ENCODE results near the gene KCTD6.

Gene KCTD6

GRCh38 chr3:58463942-58464271 is 28.0 kb upstream of the KCTD6 start:
- TF ChIP-seq CTCF (IDR thresholded peaks at IDR 0.05): no peak
- peaks cover 0 to 4% of the 10 kb centered on the region in 2 experiments for H3K4me1 ChIP-seq (ENCODE audit: control insufficient read depth in 1 of 2, insufficient read depth in 1 of 2, low read depth in 1 of 2, low read length in 1 of 2)
- no peaks in the 10 kb centered on the region for H3K36me3 ChIP-seq
- H3K27ac ChIP-seq: no peak overlapping the region
- H3K4me3 ChIP-seq (ENCODE audit: low read depth in 1 of 2, low read length in 1 of 2): no peak overlapping the region
- H3K9me3 ChIP-seq: no peaks in the 10 kb centered on the region
- peaks cover 20% of the 10 kb centered on the region for H3K27me3 ChIP-seq

GRCh38 chr3:58464866-58465265 is 27.0 kb upstream of the KCTD6 start:
- peaks cover 20% of the 10 kb centered on the region for H3K27me3 ChIP-seq
- no peak overlapping the region for H3K4me3 ChIP-seq (ENCODE audit: low read depth in 1 of 2, low read length in 1 of 2)
- H3K36me3 ChIP-seq: no peaks in the 10 kb centered on the region
- no peak for TF ChIP-seq CTCF (IDR thresholded peaks at IDR 0.05)
- no peaks in the 10 kb centered on the region for H3K9me3 ChIP-seq
- H3K4me1 ChIP-seq (ENCODE audit: control insufficient read depth in 1 of 2, insufficient read depth in 1 of 2, low read depth in 1 of 2, low read length in 1 of 2): peaks cover 0 to 4% of the 10 kb centered on the region in 2 experiments
- no peak overlapping the region for H3K27ac ChIP-seq

DNA sequence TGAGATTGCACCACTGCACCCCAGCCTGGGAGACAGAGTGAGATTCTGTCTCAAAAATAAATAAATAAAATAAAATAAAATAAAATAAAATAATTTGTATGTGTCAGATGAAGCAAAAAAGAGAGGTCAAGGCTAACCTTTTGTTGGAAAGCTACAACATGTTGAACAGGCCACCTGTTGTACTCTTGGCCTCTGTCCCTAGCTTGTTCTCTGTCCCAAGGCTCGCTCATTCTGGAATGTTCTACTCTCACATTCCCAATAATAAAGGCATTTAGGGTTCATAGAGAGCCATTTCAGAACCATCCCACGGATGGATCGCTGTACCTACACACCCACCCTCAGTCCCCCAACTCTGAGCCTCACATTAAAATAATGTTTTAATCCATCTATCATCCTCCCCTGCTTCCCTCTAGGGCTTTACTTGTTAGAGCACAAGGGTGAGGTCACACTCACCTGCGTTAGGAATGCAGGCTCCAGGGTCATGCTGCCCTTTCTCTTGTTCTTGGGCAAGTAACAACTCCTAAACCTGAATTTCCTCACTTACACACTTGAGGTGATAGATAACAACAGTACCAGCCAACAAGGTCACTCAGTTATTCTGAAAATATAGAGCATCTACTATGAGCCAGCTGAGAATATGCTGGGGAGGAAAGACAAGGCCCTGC is 24.9 kb upstream of the KCTD6 start:
- H3K36me3 ChIP-seq: no peaks in the 10 kb centered on the region
- TF ChIP-seq CTCF (IDR thresholded peaks at IDR 0.05): no peak
- no peak overlapping the region for H3K27ac ChIP-seq
- peaks cover 30% of the 10 kb centered on the region for H3K27me3 ChIP-seq
- H3K9me3 ChIP-seq: no peaks in the 10 kb centered on the region
- H3K4me3 ChIP-seq (ENCODE audit: low read depth in 1 of 2, low read length in 1 of 2): no peak overlapping the region
- H3K4me1 ChIP-seq (ENCODE audit: control insufficient read depth in 1 of 2, insufficient read depth in 1 of 2, low read depth in 1 of 2, low read length in 1 of 2): peaks cover 0 to 8% of the 10 kb centered on the region in 2 experiments

- no peak overlapping the region for H3K4me3 ChIP-seq (ENCODE audit: low read depth in 1 of 2, low read length in 1 of 2)
- no peak overlapping the region for H3K27ac ChIP-seq
- H3K36me3 ChIP-seq: no peaks in the 10 kb centered on the region
- peaks cover 25% of the 10 kb centered on the region for H3K27me3 ChIP-seq
- H3K4me1 ChIP-seq (ENCODE audit: control insufficient read depth in 1 of 2, insufficient read depth in 1 of 2, low read depth in 1 of 2, low read length in 1 of 2): peaks cover 0 to 4% of the 10 kb centered on the region in 2 experiments
- H3K9me3 ChIP-seq: no peaks in the 10 kb centered on the region
- no peak for TF ChIP-seq CTCF (IDR thresholded peaks at IDR 0.05)
Measured at GRCh38 chr3:58469096-58469495, 22.8 kb upstream of the KCTD6 start.

- H3K27ac ChIP-seq: no peak overlapping the region
- no peaks in the 10 kb centered on the region for H3K9me3 ChIP-seq
- H3K4me1 ChIP-seq (ENCODE audit: control insufficient read depth in 1 of 2, insufficient read depth in 1 of 2, low read depth in 1 of 2, low read length in 1 of 2): peaks cover 0 to 4% of the 10 kb centered on the region in 2 experiments
- H3K36me3 ChIP-seq: no peaks in the 10 kb centered on the region
- no peak overlapping the region for H3K4me3 ChIP-seq (ENCODE audit: low read depth in 1 of 2, low read length in 1 of 2)
- no peak for TF ChIP-seq CTCF (IDR thresholded peaks at IDR 0.05)
- peaks cover 22% of the 10 kb centered on the region for H3K27me3 ChIP-seq
Measured at GRCh38 chr3:58470363-58471024, 21.4 kb upstream of the KCTD6 start.

All from neutrophil (primary cell).